Measurements from ENCODE around the gene TBR1. TPM values are rescaled to one million over a fixed set of nuclear protein-coding genes. Genes with fewer than 3 reads are reported as not detected.

Gene TBR1
- total and polyA plus RNA-seq, 2 of the 4 experiments (the other 2 are of a cell fraction) = not detected

DNA sequence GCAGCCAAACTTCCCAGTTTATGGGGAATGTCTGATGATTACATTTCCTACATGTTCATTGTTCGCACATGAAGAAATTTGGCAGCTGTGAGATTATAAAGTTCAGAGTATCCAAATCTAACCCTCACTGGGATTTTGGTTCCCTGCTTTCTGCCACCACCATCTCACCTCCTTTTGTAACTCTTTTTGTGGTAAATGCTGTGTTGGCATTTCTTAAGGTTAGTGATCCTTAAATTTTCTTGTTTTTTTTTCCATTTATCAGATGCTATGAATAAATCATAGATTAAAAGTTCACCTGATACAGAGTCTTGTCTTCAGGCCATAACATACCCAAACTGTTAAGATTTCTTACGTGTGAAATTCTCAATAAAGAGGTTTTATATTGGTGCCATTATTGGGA lies 8.5 kb upstream of the TBR1 start:
- Histone ChIP-seq H3K27me3 (ENCODE audit: control insufficient read depth, insufficient read depth, low read length) (no peaks in the 10 kb centered on the region), H3K14ac (replicated peaks; ENCODE audit: low read depth, low read length) (no peak overlapping the region), H2AK9ac (replicated peaks; ENCODE audit: low read depth, low read length, poor library complexity) (no peak overlapping the region), H2BK15ac (ENCODE audit: low read depth, low read length) (no peak overlapping the region), H3K4ac (ENCODE audit: low read depth, low read length) (no peak overlapping the region), H2AK5ac (ENCODE audit: low read depth, low read length) (no peak overlapping the region), H2BK120ac (ENCODE audit: low read depth, low read length) (no peak overlapping the region), H3K23ac (ENCODE audit: low read depth, low read length) (no peak overlapping the region), H4K5ac (ENCODE audit: low read depth, low read length) (no peak overlapping the region), H3K9me1 (ENCODE audit: insufficient read depth, low read length) (no peaks in the 10 kb centered on the region), H4K8ac (ENCODE audit: low read depth in 2 of 2, low read length in 2 of 2) (no peak overlapping the region), H2AFZ (replicated peaks; ENCODE audit: low read length, poor library complexity) (no peak overlapping the region), H3K27ac (ENCODE audit: insufficient read depth, low read length) (no peak overlapping the region), H3K4me2 (ENCODE audit: low read depth, low read length) (no peak overlapping the region), H4K91ac (ENCODE audit: insufficient read depth, low read depth, low read length) (no peak overlapping the region), H3K56ac (ENCODE audit: extremely low read depth, insufficient read depth, low read length) (no peak overlapping the region), H2BK20ac (ENCODE audit: low read depth, low read length) (no peak overlapping the region), H3K79me1 (ENCODE audit: low read depth in 1 of 2, low read length in 2 of 2) (no peaks in the 10 kb centered on the region; a peak in 1 of 4 replicates), H3K9ac (ENCODE audit: low read depth, low read length) (no peak overlapping the region), H3K4me1 (ENCODE audit: control insufficient read depth, insufficient read depth, low read length) (no peaks in the 10 kb centered on the region), H2BK5ac (ENCODE audit: low read depth, low read length, poor library complexity, severe bottlenecking) (no peak overlapping the region), H3K36me3 (ENCODE audit: control insufficient read depth, insufficient read depth, low read length) (peaks cover 3% of the 10 kb centered on the region; the same call in 1 of the 2 replicates), H3K4me3 (ENCODE audit: insufficient read depth, low read depth, low read length) (no peak overlapping the region), H3K18ac (ENCODE audit: low read depth, low read length) (no peak overlapping the region), H3K9me3 (ENCODE audit: control insufficient read depth, insufficient read depth, low read length) (no peaks in the 10 kb centered on the region), H4K20me1 (ENCODE audit: insufficient read depth, low read length) (no peaks in the 10 kb centered on the region; the same call in 1 of the 2 replicates)
- ATAC-seq (ENCODE audit: low read depth) = no peak
- in situ Hi-C loops (cut with MboI; ENCODE audit: low sequenced_read_pairs) (no loop called here), intact Hi-C loops (cut with micrococcal nuclease) (no loop called here), dilution Hi-C loops (cut with HindIII; ENCODE audit: low sequenced_read_pairs, unreplicated experiment) (no loop called here)
- no peak for TF ChIP-seq ELK1 (IDR thresholded peaks at IDR 0.05; ENCODE audit: borderline replicate concordance, low read depth, low read length)
- peak; percentile 80 for TF ChIP-seq MAFK (IDR thresholded peaks at IDR 0.05; ENCODE audit: low read depth, low read length)
- CTCF ChIA-PET = no interaction called here
- no CpG with 5 or more reads among the region's 2 CpGs for WGBS, 2 experiments (ENCODE audit: extremely low coverage in 2 of 2, insufficient read length in 1 of 2)
- no peak for DNase-seq
- BruUV-seq (replicated peaks) = no TSS peak
- POLR2A ChIA-PET (ENCODE audit: unreplicated experiment) = no interaction called here
